SU-DHL-6 (cell line): ENCODE data around the gene EFNA1.

Experiments used
- H2AFZ ChIP-seq: fragments of 200-600 bp; sonication (generic); 2 replicates; pipeline ENCODE4 v1.6.1; 2014; ENCODE audit warnings: low read depth, mild to moderate bottlenecking, moderate library complexity, mixed read lengths, antibody characterized with exemption, low read length; ENCODE audit not compliant: severe bottlenecking
- H3F3A ChIP-seq: fragments of 200-600 bp; shearing (Covaris generic); 2 replicates; pipeline ENCODE4 v1.6.0; 2016; ENCODE audit warnings: antibody characterized with exemption, mild to moderate bottlenecking; ENCODE audit not compliant: insufficient read depth
- H3K27ac ChIP-seq: fragments of 200-600 bp; sonication (generic); 2 replicates; pipeline ENCODE4 v1.5.1; 2016; ENCODE audit warnings: low read depth, mild to moderate bottlenecking, low read length, moderate library complexity, mixed read lengths
- H3K27me3 ChIP-seq: fragments of 200-600 bp; sonication (generic), shearing (Covaris generic); 2 replicates; pipeline ENCODE4 v1.6.0; 2014; ENCODE audit warnings: mild to moderate bottlenecking, low read length
- H3K36me3 ChIP-seq: fragments of 200-600 bp; sonication (generic); 2 replicates; pipeline ENCODE4 v1.6.1; 2014; ENCODE audit warnings: mild to moderate bottlenecking, low read length, mixed read lengths
- H3K4me2 ChIP-seq: fragments of 300-600, 200-600 bp; shearing (Covaris generic), sonication (generic); 2 replicates; pipeline ENCODE4 v1.6.0; 2014; ENCODE audit warnings: low read length, low read depth, mild to moderate bottlenecking; ENCODE audit not compliant: poor library complexity, severe bottlenecking
- H3K4me3 ChIP-seq: fragments of 200-600 bp; sonication (generic); 2 replicates; pipeline ENCODE4 v1.5.1; 2014; ENCODE audit warnings: antibody characterized with exemption, low read length, mild to moderate bottlenecking, mixed read lengths; ENCODE audit not compliant: insufficient read depth, poor library complexity, severe bottlenecking
- H3K79me2 ChIP-seq: fragments of 200-600 bp; sonication (generic); 2 replicates; pipeline ENCODE4 v1.6.1; 2014; ENCODE audit warnings: mild to moderate bottlenecking, low read length, moderate library complexity; ENCODE audit not compliant: insufficient read depth
- H3K9ac ChIP-seq: fragments of 200-600 bp; sonication (generic); 2 replicates; pipeline ENCODE4 v1.7.0; 2014; ENCODE audit warnings: mild to moderate bottlenecking, low read length
- H3K9me2 ChIP-seq: fragments of 200-600 bp; sonication (generic); replicated peaks from 2 replicates; pipeline ENCODE4 v1.6.1; 2014; ENCODE audit warnings: low read length; ENCODE audit not compliant: insufficient read depth
- H3K9me3 ChIP-seq: fragments of 200-600 bp; sonication (generic); 2 replicates; pipeline ENCODE4 v1.6.1; 2014; ENCODE audit warnings: low read length, mixed read lengths; ENCODE audit not compliant: insufficient read depth
- H4K20me1 ChIP-seq: fragments of 200-600 bp; sonication (generic); 2 replicates; pipeline ENCODE4 v1.6.1; 2014; ENCODE audit warnings: low read depth, mild to moderate bottlenecking, antibody characterized with exemption, low read length, moderate library complexity, mixed read lengths
- EZH2phosphoT487 ChIP-seq: fragments of 200-600 bp; sonication (generic), shearing (Covaris generic); conservative IDR thresholded peaks from 2 replicates; pipeline ENCODE4 v1.6.1; 2018; ENCODE audit warnings: mild to moderate bottlenecking, antibody characterized with exemption, low read length, moderate library complexity, mixed read lengths
- TF ChIP-seq, protein P1 (sequence below): fragments of 200-600 bp; sonication (generic); IDR thresholded peaks from one replicate; pipeline ENCODE4 v1.5.1; 2017; ENCODE audit warnings: antibody characterized with exemption, mild to moderate bottlenecking, low read length, moderate library complexity; ENCODE audit not compliant: insufficient read depth, poor library complexity, severe bottlenecking

Gene EFNA1

DNA sequence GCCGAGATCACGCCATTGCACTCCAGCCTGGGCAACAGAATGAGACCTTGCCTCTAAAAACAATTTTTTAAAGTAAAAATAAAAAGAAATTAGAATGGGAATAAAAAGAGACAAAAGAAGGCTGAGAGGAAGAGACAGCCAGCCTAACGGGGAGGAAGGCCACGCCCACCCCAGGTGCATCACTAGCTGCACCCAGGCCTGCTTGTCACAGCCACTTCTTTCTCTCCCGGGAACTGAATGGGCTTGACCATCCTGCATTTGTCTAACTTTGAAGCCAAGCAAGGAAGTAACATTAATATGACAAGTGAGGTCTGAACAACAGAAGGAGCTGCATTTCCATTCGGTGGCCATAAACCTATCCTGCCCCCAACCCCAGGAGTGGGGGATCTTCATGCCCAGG lies 20.8 kb upstream of the EFNA1 start:
- Histone ChIP-seq H3K9me2 (no peaks in the 10 kb centered on the region), H4K20me1 (no peaks in the 10 kb centered on the region), H3K27ac (no peak overlapping the region), H3K4me2 (no peak overlapping the region), H3K27me3 (no peaks in the 10 kb centered on the region), H3K9me3 (no peaks in the 10 kb centered on the region), H3K4me3 (no peak overlapping the region), H3K36me3 (no peaks in the 10 kb centered on the region), H3F3A (no peaks in the 10 kb centered on the region), H3K79me2 (no peaks in the 10 kb centered on the region), H3K9ac (no peak overlapping the region), H2AFZ (no peak overlapping the region)
- TF ChIP-seq, protein P1, sequence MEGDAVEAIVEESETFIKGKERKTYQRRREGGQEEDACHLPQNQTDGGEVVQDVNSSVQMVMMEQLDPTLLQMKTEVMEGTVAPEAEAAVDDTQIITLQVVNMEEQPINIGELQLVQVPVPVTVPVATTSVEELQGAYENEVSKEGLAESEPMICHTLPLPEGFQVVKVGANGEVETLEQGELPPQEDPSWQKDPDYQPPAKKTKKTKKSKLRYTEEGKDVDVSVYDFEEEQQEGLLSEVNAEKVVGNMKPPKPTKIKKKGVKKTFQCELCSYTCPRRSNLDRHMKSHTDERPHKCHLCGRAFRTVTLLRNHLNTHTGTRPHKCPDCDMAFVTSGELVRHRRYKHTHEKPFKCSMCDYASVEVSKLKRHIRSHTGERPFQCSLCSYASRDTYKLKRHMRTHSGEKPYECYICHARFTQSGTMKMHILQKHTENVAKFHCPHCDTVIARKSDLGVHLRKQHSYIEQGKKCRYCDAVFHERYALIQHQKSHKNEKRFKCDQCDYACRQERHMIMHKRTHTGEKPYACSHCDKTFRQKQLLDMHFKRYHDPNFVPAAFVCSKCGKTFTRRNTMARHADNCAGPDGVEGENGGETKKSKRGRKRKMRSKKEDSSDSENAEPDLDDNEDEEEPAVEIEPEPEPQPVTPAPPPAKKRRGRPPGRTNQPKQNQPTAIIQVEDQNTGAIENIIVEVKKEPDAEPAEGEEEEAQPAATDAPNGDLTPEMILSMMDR = no peak
- TF ChIP-seq EZH2phosphoT487 = no peak

DNA sequence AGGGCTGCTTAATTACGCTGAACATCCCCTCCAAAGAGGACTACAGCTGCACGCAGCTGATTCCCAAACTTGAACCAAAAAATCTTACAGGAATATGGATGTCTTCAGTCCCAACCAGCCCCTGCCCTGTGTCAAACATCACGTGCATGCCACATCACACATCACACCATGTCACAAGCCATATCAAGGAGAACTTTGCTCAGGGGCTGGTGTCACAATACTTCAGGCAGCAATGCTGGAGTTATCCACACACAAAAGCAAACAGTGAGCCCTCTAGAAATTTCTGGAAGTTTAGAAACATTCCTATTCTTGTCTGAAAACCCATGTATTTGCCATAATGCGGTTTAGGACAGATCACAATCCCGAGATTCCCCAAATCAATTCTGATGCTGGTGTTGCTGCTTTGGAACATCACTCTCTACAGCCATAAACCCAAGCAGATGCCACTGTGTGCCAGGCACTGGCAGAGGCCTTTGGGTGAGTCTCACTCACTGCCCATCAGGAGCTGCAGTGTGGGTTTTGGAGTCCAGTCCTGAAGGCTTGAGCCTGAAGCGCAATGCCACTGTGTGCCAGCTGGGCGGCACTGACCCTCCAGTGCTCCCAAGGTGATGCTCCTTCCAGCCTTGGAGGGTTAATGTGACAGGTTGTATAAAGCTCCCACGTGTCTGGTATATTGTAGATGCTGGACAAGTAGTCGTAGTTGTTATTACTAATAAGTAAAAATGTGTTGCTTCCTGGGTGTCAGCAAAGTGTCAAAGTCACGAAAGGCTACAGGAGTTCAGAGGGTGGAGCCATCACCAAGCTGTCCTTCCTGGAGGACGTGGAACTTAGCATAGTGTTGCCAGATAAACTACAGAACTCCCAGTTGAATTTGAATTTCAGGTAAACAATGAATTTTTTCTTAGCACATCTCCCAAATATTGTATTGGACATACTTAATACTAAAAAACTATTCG lies 20.1 kb upstream of the EFNA1 start:
- H3K9me3 ChIP-seq = no peaks in the 10 kb centered on the region
- H3K79me2 ChIP-seq = no peaks in the 10 kb centered on the region
- no peaks in the 10 kb centered on the region for H3K36me3 ChIP-seq
- H3K9ac ChIP-seq = no peak overlapping the region
- H2AFZ ChIP-seq = no peak overlapping the region
- no peak overlapping the region for H3K27ac ChIP-seq
- no peaks in the 10 kb centered on the region for H3F3A ChIP-seq
- no peaks in the 10 kb centered on the region for H3K27me3 ChIP-seq
- no peaks in the 10 kb centered on the region for H3K9me2 ChIP-seq
- no peak overlapping the region for H3K4me3 ChIP-seq
- TF ChIP-seq, protein P1 = no peak
- TF ChIP-seq EZH2phosphoT487 = no peak
- H4K20me1 ChIP-seq = no peaks in the 10 kb centered on the region
- H3K4me2 ChIP-seq = no peak overlapping the region

DNA sequence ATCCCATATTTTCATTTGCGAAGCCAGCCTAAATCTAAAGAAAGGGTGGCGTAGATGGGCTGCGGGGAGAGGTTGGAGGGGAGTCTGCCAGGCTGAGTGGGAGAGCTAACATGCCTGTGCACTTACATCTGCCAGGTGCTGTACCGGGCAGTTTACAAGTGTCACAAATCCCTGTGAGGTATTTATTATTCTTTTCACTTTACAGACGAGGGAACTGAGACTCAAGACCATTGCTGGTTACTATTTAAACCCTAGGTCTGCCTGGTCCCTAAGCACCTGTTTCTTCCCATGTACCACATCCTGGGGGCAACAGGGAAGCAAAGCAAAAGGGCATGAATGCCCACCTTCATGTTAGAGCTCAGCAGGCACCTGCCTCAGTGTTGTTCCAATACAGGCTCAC lies 19.4 kb upstream of the EFNA1 start:
- Histone ChIP-seq H3K4me2 (no peak overlapping the region), H3F3A (no peaks in the 10 kb centered on the region), H3K9me2 (no peaks in the 10 kb centered on the region), H3K79me2 (no peaks in the 10 kb centered on the region), H3K4me3 (no peak overlapping the region), H3K9me3 (no peaks in the 10 kb centered on the region), H3K27me3 (no peaks in the 10 kb centered on the region), H4K20me1 (no peaks in the 10 kb centered on the region), H3K27ac (no peak overlapping the region), H3K9ac (no peak overlapping the region), H2AFZ (no peak overlapping the region), H3K36me3 (no peaks in the 10 kb centered on the region)
- TF ChIP-seq EZH2phosphoT487 = no peak
- TF ChIP-seq, protein P1 = no peak
